Liver (tissue), 9 donors: ENCODE data around the gene TRIM46. TPM values are rescaled to one million over a fixed set of nuclear protein-coding genes. Genes with fewer than 3 reads are reported as not detected.

Source experiments
- DNase-seq: peaks from one replicate; pipeline ENCODE4 v3.0.0-alpha.2; 2017; ENCODE audit warnings: low spot score
- H3K27ac ChIP-seq, 2 donors: one replicate each; pipeline ENCODE4 v1.7.0; 2013; ENCODE audit warnings: inconsistent platforms in 2 of 2, low read length in 2 of 2, control low read depth in 1 of 2, low read depth in 1 of 2, mild to moderate bottlenecking in 1 of 2
- H3K27me3 ChIP-seq, 4 donors: one replicate each; pipeline versions ENCODE4 v1.6.1 to v1.7.0; 2013; ENCODE audit warnings: low read length in 3 of 4, inconsistent platforms in 1 of 4, mild to moderate bottlenecking in 1 of 4, moderate library complexity in 1 of 4; ENCODE audit not compliant: control insufficient read depth in 4 of 4, insufficient read depth in 4 of 4
- H3K36me3 ChIP-seq, 4 donors: one replicate each; pipeline versions ENCODE4 v1.6.1 to v1.7.0; 2013; ENCODE audit warnings: low read length in 3 of 4, mild to moderate bottlenecking in 3 of 4, low read depth in 1 of 4, moderate library complexity in 1 of 4; ENCODE audit not compliant: control insufficient read depth in 4 of 4, insufficient read depth in 3 of 4
- H3K4me1 ChIP-seq, 4 donors: one replicate each; pipeline versions ENCODE4 v1.6.1 to v1.7.0; 2013; ENCODE audit warnings: low read length in 3 of 4, mild to moderate bottlenecking in 3 of 4, moderate library complexity in 1 of 4; ENCODE audit not compliant: control insufficient read depth in 4 of 4, insufficient read depth in 4 of 4
- H3K4me3 ChIP-seq, 3 donors: one replicate each; pipeline versions ENCODE4 v1.6.1 to v1.7.0; 2013; ENCODE audit warnings: low read length in 3 of 3, control low read depth in 1 of 3, low read depth in 1 of 3, mild to moderate bottlenecking in 1 of 3
- H3K9ac ChIP-seq, 2 donors: one replicate each; pipeline ENCODE4 v1.7.0; 2013; ENCODE audit warnings: low read length in 2 of 2, mild to moderate bottlenecking in 2 of 2, moderate library complexity in 2 of 2, control low read depth in 1 of 2, low read depth in 1 of 2
- H3K9me3 ChIP-seq, 4 donors: one replicate each; pipeline versions ENCODE4 v1.6.1 to v1.7.0; 2013; ENCODE audit warnings: low read length in 3 of 4; ENCODE audit not compliant: control insufficient read depth in 4 of 4
- CTCF ChIP-seq: fragments of 150-350 bp; IDR thresholded peaks from 2 replicates; pipeline ENCODE4 v1.5.1; 2017; ENCODE audit warnings: improper control_type of control experiment, low read depth, low read length; ENCODE audit not compliant: missing input control
- EGR1 ChIP-seq, 2 donors: IDR thresholded peaks; 2 replicates each; pipeline ENCODE4 v1.6.1; 2016 to 2018; ENCODE audit warnings: antibody characterized with exemption in 2 of 2, low read depth in 2 of 2
- FOXA1 ChIP-seq: IDR thresholded peaks from 2 replicates; pipeline ENCODE4 v1.6.1; 2016; ENCODE audit warnings: antibody characterized with exemption
- FOXA2 ChIP-seq: IDR thresholded peaks from 2 replicates; pipeline ENCODE4 v1.6.1; 2016; ENCODE audit warnings: antibody characterized with exemption
- GABPA ChIP-seq, 2 donors: IDR thresholded peaks in 1 of 2; conservative IDR thresholded peaks in 1 of 2; 2 replicates each; pipeline ENCODE4 v1.6.1; 2016; ENCODE audit warnings: antibody characterized with exemption in 2 of 2, mild to moderate bottlenecking in 1 of 2, moderate library complexity in 1 of 2
- HNF4A ChIP-seq, 2 donors: conservative IDR thresholded peaks; 2 replicates each; pipeline ENCODE4 v1.6.1; 2016; ENCODE audit warnings: antibody characterized with exemption in 2 of 2, mild to moderate bottlenecking in 2 of 2
- HNF4G ChIP-seq: IDR thresholded peaks from 2 replicates; pipeline ENCODE4 v1.6.1; 2016; ENCODE audit warnings: antibody characterized with exemption
- JUND ChIP-seq, 2 donors: IDR thresholded peaks; 2 replicates each; pipeline ENCODE4 v1.6.1; 2016; ENCODE audit warnings: antibody characterized with exemption in 2 of 2
- MAX ChIP-seq: IDR thresholded peaks from 2 replicates; pipeline ENCODE4 v1.6.1; 2016; ENCODE audit warnings: antibody characterized with exemption
- NR2F2 ChIP-seq: IDR thresholded peaks from 2 replicates; pipeline ENCODE4 v1.6.1; 2016; ENCODE audit warnings: antibody characterized with exemption
- RAD21 ChIP-seq, 2 donors: IDR thresholded peaks; 2 replicates each; pipeline ENCODE4 v1.6.1; 2016; ENCODE audit warnings: antibody characterized with exemption in 2 of 2, mild to moderate bottlenecking in 2 of 2
- RXRA ChIP-seq, 2 donors: IDR thresholded peaks; 2 replicates each; pipeline ENCODE4 v1.6.1; 2017 to 2018; ENCODE audit warnings: antibody characterized with exemption in 2 of 2, mild to moderate bottlenecking in 1 of 2
- SP1 ChIP-seq: IDR thresholded peaks from 2 replicates; pipeline ENCODE4 v1.6.1; 2018; ENCODE audit warnings: antibody characterized with exemption, mild to moderate bottlenecking
- TAF1 ChIP-seq: conservative IDR thresholded peaks from 2 replicates; pipeline ENCODE4 v1.6.1; 2016; ENCODE audit warnings: antibody characterized with exemption, mild to moderate bottlenecking
- YY1 ChIP-seq: IDR thresholded peaks from 2 replicates; pipeline ENCODE4 v1.6.1; 2016; ENCODE audit warnings: antibody characterized with exemption, mild to moderate bottlenecking
- ZBTB33 ChIP-seq: IDR thresholded peaks from 2 replicates; pipeline ENCODE4 v1.6.1; 2016; ENCODE audit warnings: antibody characterized with exemption
- WGBS: extraction: QIAGEN DNeasy Blood & Tissue Kit; methylation state at CpG from one replicate; pipeline ENCODE4 v1.1.7; 2013; 5-methylcytosine and 5-hydroxymethylcytosine counted together
- polyA plus RNA-seq, 2 donors: library from polyadenylated mRNA; stranded (reverse) in 1 of 2; unstranded in 1 of 2; fragments of 200-250 nt in 1 of 2; fragments of >200 nt in 1 of 2; fragmentation: Nextera tagmentation in 1 of 2; extraction: Ambion mirVana in 1 of 2; gene quantifications; one replicate each; pipeline versions ENCODE4 v1.2.1 to v1.2.3, GENCODE V29; 2013 to 2015
- total RNA-seq, 2 donors: library from RNA; depleted of rRNA; stranded (reverse); fragments of >200 nt; gene quantifications; one replicate each; pipeline ENCODE4 v1.2.3, GENCODE V29; 2014
- TF ChIP-seq, protein P1 (sequence below): IDR thresholded peaks from 2 replicates; pipeline ENCODE4 v1.6.1; 2016; ENCODE audit warnings: antibody characterized with exemption, mild to moderate bottlenecking
- TF ChIP-seq, protein P2 (sequence below): IDR thresholded peaks from 2 replicates; pipeline ENCODE4 v1.6.1; 2016; ENCODE audit warnings: antibody characterized with exemption
- donor health status: healthy.
- donor health status: healthy.
- donor health status: healthy.
- donor health status: healthy.
- donor health status: healthy.

TRIM46 gene
- total and polyA plus RNA-seq, 4 donors = 0.07 to 0.17 (median 0.13) TPM

DNA sequence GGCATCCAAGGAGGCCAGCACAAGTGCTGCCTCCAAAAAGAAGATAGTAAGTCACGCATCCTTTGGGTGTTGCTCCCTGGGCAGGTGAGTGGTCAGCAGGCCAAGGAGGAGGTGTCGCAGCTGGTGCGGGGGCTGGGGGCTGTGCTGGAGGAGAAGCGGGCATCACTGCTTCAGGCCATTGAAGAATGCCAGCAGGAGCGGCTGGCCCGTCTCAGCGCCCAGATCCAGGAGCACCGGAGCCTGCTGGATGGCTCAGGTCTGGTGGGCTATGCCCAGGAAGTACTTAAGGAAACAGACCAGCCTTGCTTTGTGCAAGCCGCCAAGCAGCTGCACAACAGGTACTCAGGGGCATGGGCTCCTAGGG, 4.3 kb downstream of the TRIM46 start:
- Histone ChIP-seq H3K4me3 (no peak overlapping the region), H3K9ac (no peak overlapping the region), H3K4me1 (peaks cover 0 to 2% (median 0%) of the 10 kb centered on the region in 4 donors), H3K27ac (no peak overlapping the region), H3K9me3 (no peaks in the 10 kb centered on the region), H3K36me3 (no peaks in the 10 kb centered on the region), H3K27me3 (peaks cover 0 to 3% (median 0%) of the 10 kb centered on the region in 4 donors)
- 95% methylated on average over 9 of the region's 9 CpGs for WGBS
- TF ChIP-seq RXRA (IDR thresholded peaks at IDR 0.05) (no peak), FOXA1 (no peak), NR2F2 (no peak), MAX (no peak), GABPA (IDR thresholded peaks at IDR 0.05 in 1 of 2, conservative IDR thresholded peaks at IDR 0.05 in 1 of 2) (no peak), HNF4A (conservative IDR thresholded peaks at IDR 0.05) (no peak), YY1 (no peak), JUND (IDR thresholded peaks at IDR 0.05) (no peak)
- TF ChIP-seq, protein P1, sequence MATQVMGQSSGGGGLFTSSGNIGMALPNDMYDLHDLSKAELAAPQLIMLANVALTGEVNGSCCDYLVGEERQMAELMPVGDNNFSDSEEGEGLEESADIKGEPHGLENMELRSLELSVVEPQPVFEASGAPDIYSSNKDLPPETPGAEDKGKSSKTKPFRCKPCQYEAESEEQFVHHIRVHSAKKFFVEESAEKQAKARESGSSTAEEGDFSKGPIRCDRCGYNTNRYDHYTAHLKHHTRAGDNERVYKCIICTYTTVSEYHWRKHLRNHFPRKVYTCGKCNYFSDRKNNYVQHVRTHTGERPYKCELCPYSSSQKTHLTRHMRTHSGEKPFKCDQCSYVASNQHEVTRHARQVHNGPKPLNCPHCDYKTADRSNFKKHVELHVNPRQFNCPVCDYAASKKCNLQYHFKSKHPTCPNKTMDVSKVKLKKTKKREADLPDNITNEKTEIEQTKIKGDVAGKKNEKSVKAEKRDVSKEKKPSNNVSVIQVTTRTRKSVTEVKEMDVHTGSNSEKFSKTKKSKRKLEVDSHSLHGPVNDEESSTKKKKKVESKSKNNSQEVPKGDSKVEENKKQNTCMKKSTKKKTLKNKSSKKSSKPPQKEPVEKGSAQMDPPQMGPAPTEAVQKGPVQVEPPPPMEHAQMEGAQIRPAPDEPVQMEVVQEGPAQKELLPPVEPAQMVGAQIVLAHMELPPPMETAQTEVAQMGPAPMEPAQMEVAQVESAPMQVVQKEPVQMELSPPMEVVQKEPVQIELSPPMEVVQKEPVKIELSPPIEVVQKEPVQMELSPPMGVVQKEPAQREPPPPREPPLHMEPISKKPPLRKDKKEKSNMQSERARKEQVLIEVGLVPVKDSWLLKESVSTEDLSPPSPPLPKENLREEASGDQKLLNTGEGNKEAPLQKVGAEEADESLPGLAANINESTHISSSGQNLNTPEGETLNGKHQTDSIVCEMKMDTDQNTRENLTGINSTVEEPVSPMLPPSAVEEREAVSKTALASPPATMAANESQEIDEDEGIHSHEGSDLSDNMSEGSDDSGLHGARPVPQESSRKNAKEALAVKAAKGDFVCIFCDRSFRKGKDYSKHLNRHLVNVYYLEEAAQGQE = no peak
- TF ChIP-seq, protein P2, sequence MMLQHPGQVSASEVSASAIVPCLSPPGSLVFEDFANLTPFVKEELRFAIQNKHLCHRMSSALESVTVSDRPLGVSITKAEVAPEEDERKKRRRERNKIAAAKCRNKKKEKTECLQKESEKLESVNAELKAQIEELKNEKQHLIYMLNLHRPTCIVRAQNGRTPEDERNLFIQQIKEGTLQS = no peak
- peak; percentile 29 for DNase-seq

DNA sequence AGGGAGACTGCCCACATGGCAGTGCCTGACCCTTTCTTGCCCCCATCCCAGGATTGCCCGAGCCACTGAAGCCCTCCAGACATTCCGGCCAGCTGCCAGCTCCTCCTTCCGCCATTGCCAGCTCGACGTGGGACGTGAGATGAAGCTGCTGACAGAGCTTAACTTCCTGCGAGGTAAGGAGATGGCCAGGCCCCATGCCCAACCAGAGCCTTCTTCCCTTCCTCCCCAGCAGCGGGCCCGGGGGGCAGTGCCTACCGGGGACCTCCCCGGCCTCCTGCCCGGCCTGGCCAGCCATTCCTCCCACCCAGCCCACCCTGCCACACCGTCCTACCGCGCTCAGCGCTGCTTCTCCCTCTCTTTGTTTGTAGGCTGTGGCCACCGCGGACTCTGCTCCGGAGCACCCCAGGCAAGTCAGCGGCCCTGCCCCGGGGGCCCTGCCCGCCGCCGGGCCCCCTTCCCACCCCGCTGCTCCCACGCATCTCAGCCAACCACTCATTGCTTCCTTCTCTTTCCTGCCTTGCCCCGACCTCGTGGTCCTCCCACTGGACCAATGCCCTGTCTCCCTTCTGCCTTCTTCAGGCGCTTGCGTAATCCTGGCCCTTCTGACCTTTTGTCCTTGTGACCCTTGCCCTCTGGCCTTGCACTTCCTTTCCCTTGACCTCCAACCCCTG, 4.9 kb downstream of the TRIM46 start:
- Histone ChIP-seq H3K4me3 (no peak overlapping the region), H3K36me3 (no peaks in the 10 kb centered on the region), H3K9me3 (no peaks in the 10 kb centered on the region), H3K27me3 (peaks cover 0 to 3% (median 0%) of the 10 kb centered on the region in 4 donors), H3K9ac (no peak overlapping the region), H3K27ac (no peak overlapping the region), H3K4me1 (no peaks in the 10 kb centered on the region)
- 68% methylated on average over 30 of the region's 30 CpGs for WGBS
- TF ChIP-seq GABPA (IDR thresholded peaks at IDR 0.05 in 1 of 2, conservative IDR thresholded peaks at IDR 0.05 in 1 of 2) = no peak
- TF ChIP-seq, protein P2 = no peak
- no peak for TF ChIP-seq RAD21 (IDR thresholded peaks at IDR 0.05)
- TF ChIP-seq ZBTB33 = no peak
- TF ChIP-seq FOXA2 = no peak
- no peak for TF ChIP-seq TAF1
- TF ChIP-seq HNF4A (conservative IDR thresholded peaks at IDR 0.05) = peak; percentile 20 to 83
- no peak for TF ChIP-seq HNF4G
- no peak for TF ChIP-seq YY1
- no peak for TF ChIP-seq SP1
- peak; percentile 98 for TF ChIP-seq NR2F2
- TF ChIP-seq, protein P1 = no peak
- TF ChIP-seq RXRA (IDR thresholded peaks at IDR 0.05) = peak; percentile 49 to 79
- no peak for TF ChIP-seq JUND (IDR thresholded peaks at IDR 0.05)
- TF ChIP-seq CTCF = no peak
- no peak for TF ChIP-seq FOXA1
- no peak for TF ChIP-seq EGR1 (IDR thresholded peaks at IDR 0.05; ENCODE audit: low read depth in 2 of 2)
- no peak for TF ChIP-seq MAX
- DNase-seq = peak; percentile 46
